ENCODE measurements around the gene MYO5C. TPM values are rescaled to one million over a fixed set of nuclear protein-coding genes. Genes with fewer than 3 reads are reported as not detected.

The MYO5C gene
- polyA plus RNA-seq, 1 donor (not counting 4 experiments of a cell fraction or from before 2014, with no cell fraction given) = 0.16 TPM

DNA sequence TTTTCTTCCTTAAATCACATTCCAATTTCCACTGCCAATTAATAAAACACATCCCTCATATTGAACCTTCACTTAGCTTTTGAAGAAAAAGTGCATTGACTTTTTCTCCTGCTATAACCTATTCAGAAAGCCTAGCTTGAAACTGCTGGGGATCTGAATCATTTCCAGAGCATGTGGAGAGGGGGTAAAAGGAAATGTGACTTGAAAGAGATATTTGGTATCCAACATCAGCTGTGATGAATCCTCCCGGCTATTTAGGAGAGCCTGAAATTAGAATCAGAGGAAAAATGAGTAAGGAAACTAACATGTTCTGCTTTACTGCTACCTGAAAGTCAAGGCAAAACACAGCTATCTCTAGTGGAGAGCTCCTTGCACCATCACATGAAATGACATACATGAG, 101.8 kb downstream of the MYO5C start:
- no peak for FAIRE-seq
- Histone ChIP-seq H3K9ac (ENCODE audit: control insufficient read depth, extremely low read depth, insufficient read depth, low read length) (no peak overlapping the region), H3K27me3 (ENCODE audit: control insufficient read depth, extremely low read depth, insufficient read depth, low read length) (no peaks in the 10 kb centered on the region), H2AFZ (ENCODE audit: control insufficient read depth, low read length) (no peak overlapping the region), H3K9me3 (ENCODE audit: control insufficient read depth, low read depth, low read length) (no peaks in the 10 kb centered on the region), H3K4me3 (ENCODE audit: control insufficient read depth in 2 of 3, extremely low read depth in 1 of 3, insufficient read depth in 2 of 3, low read depth in 1 of 3, low read length in 3 of 3) (no peak overlapping the region), H3K27ac (ENCODE audit: control insufficient read depth, insufficient read depth, low read length) (no peak overlapping the region), H3K4me1 (ENCODE audit: control insufficient read depth, extremely low read depth, insufficient read depth, low read length) (no peaks in the 10 kb centered on the region), H3K4me2 (ENCODE audit: control insufficient read depth, extremely low read depth, insufficient read depth, low read depth, low read length) (no peak overlapping the region), H3K79me2 (ENCODE audit: control insufficient read depth, insufficient read depth, low read length) (no peaks in the 10 kb centered on the region), H4K20me1 (ENCODE audit: control insufficient read depth, extremely low read depth, insufficient read depth, low read length) (no peaks in the 10 kb centered on the region), H3K9me1 (ENCODE audit: control insufficient read depth, extremely low read depth, insufficient read depth, low read length) (no peaks in the 10 kb centered on the region), H3K36me3 (ENCODE audit: control insufficient read depth in 2 of 2, extremely low read depth in 1 of 2, insufficient read depth in 2 of 2, low read length in 2 of 2) (no peaks in the 10 kb centered on the region)
- DNase-seq (ENCODE audit: low read depth, low spot score) = no peak
- dilution Hi-C loops (cut with MboI; ENCODE audit: extremely low pct_ligation_motif_present, low sequenced_read_pairs) = no loop called here
- TF ChIP-seq, protein P1, sequence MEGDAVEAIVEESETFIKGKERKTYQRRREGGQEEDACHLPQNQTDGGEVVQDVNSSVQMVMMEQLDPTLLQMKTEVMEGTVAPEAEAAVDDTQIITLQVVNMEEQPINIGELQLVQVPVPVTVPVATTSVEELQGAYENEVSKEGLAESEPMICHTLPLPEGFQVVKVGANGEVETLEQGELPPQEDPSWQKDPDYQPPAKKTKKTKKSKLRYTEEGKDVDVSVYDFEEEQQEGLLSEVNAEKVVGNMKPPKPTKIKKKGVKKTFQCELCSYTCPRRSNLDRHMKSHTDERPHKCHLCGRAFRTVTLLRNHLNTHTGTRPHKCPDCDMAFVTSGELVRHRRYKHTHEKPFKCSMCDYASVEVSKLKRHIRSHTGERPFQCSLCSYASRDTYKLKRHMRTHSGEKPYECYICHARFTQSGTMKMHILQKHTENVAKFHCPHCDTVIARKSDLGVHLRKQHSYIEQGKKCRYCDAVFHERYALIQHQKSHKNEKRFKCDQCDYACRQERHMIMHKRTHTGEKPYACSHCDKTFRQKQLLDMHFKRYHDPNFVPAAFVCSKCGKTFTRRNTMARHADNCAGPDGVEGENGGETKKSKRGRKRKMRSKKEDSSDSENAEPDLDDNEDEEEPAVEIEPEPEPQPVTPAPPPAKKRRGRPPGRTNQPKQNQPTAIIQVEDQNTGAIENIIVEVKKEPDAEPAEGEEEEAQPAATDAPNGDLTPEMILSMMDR (optimal IDR thresholded peaks at IDR 0.05 in 1 of 3, IDR thresholded peaks at IDR 0.05 in 1 of 3, conservative IDR thresholded peaks at IDR 0.05 in 1 of 3; ENCODE audit: extremely low read depth in 1 of 3, insufficient read depth in 2 of 3, low read length in 3 of 3) = no peak
- TF ChIP-seq EZH2 (IDR thresholded peaks at IDR 0.05; ENCODE audit: low read length) = no peak

DNA sequence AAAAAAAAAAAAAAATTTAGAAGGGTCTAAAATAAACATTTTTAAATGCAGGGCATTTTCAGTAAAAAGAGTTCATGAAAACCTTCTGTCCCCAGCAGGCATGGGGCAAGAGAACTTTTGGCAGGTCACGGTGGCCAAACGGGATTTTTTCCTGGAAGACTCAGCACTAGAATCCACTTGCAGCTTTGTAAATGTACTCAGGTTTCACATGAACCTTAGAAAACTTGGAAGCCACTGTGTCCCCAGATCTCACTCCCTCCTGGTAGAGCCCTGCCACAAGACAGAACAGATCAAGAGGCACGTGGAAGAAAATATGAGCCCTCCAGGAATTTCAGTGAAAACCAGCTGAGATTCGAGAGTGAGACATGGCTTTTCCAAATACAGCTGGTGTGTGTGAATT, 102.3 kb downstream of the MYO5C start:
- TF ChIP-seq, protein P1 (optimal IDR thresholded peaks at IDR 0.05 in 1 of 3, IDR thresholded peaks at IDR 0.05 in 1 of 3, conservative IDR thresholded peaks at IDR 0.05 in 1 of 3; ENCODE audit: extremely low read depth in 1 of 3, insufficient read depth in 2 of 3, low read length in 3 of 3) = no peak
- TF ChIP-seq EZH2 (IDR thresholded peaks at IDR 0.05; ENCODE audit: low read length) = no peak
- Histone ChIP-seq H3K9me3 (ENCODE audit: control insufficient read depth, low read depth, low read length) (no peaks in the 10 kb centered on the region), H3K27ac (ENCODE audit: control insufficient read depth, insufficient read depth, low read length) (no peak overlapping the region), H2AFZ (ENCODE audit: control insufficient read depth, low read length) (no peak overlapping the region), H3K79me2 (ENCODE audit: control insufficient read depth, insufficient read depth, low read length) (no peaks in the 10 kb centered on the region), H3K36me3 (ENCODE audit: control insufficient read depth in 2 of 2, extremely low read depth in 1 of 2, insufficient read depth in 2 of 2, low read length in 2 of 2) (no peaks in the 10 kb centered on the region), H3K4me2 (ENCODE audit: control insufficient read depth, extremely low read depth, insufficient read depth, low read depth, low read length) (no peak overlapping the region), H3K4me1 (ENCODE audit: control insufficient read depth, extremely low read depth, insufficient read depth, low read length) (no peaks in the 10 kb centered on the region), H3K27me3 (ENCODE audit: control insufficient read depth, extremely low read depth, insufficient read depth, low read length) (no peaks in the 10 kb centered on the region), H3K9me1 (ENCODE audit: control insufficient read depth, extremely low read depth, insufficient read depth, low read length) (no peaks in the 10 kb centered on the region), H3K9ac (ENCODE audit: control insufficient read depth, extremely low read depth, insufficient read depth, low read length) (no peak overlapping the region), H3K4me3 (ENCODE audit: control insufficient read depth in 2 of 3, extremely low read depth in 1 of 3, insufficient read depth in 2 of 3, low read depth in 1 of 3, low read length in 3 of 3) (no peak overlapping the region), H4K20me1 (ENCODE audit: control insufficient read depth, extremely low read depth, insufficient read depth, low read length) (no peaks in the 10 kb centered on the region)
- FAIRE-seq = no peak
- no peak for DNase-seq (ENCODE audit: low read depth, low spot score)
- dilution Hi-C loops (cut with MboI; ENCODE audit: extremely low pct_ligation_motif_present, low sequenced_read_pairs) = no loop called here

Data from keratinocyte (primary cell).